ENCODE results near the gene MMP21. TPM values are rescaled to one million over a fixed set of nuclear protein-coding genes. Genes with fewer than 3 reads are reported as not detected.
A peak's percentile ranks its signal among the peaks of the same experiment; 100 is the strongest.

Gene MMP21
- total RNA-seq, 1 donor from 2014 or later, result not detected

- no peak for TF ChIP-seq CTCF (IDR thresholded peaks at IDR 0.05; ENCODE audit: unreplicated experiment)
- peaks cover 10% of the 10 kb centered on the region for H3K4me1 Mint-ChIP-seq (ENCODE audit: unreplicated experiment)
- no peaks in the 10 kb centered on the region for H3K9me3 Mint-ChIP-seq (ENCODE audit: unreplicated experiment)
- no peak overlapping the region for H3K4me3 Mint-ChIP-seq (ENCODE audit: unreplicated experiment)
- H3K27ac Mint-ChIP-seq (ENCODE audit: unreplicated experiment), result no peak overlapping the region
- peaks cover 29% of the 10 kb centered on the region for H3K36me3 Mint-ChIP-seq (ENCODE audit: low read depth, unreplicated experiment)
- DNase-seq (ENCODE audit: low spot score), result no peak
- H3K27me3 Mint-ChIP-seq (ENCODE audit: unreplicated experiment), result no peaks in the 10 kb centered on the region
These were observed 17.0 kb upstream of the MMP21 start for GRCh38 chr10:125792342-125793300.

GRCh38 chr10:125788156-125789034 is 12.8 kb upstream of the MMP21 start:
- no peaks in the 10 kb centered on the region for H3K27me3 Mint-ChIP-seq (ENCODE audit: unreplicated experiment)
- no peak overlapping the region for H3K4me3 Mint-ChIP-seq (ENCODE audit: unreplicated experiment)
- no peaks in the 10 kb centered on the region for H3K9me3 Mint-ChIP-seq (ENCODE audit: unreplicated experiment)
- H3K27ac Mint-ChIP-seq (ENCODE audit: unreplicated experiment), result no peak overlapping the region
- H3K36me3 Mint-ChIP-seq (ENCODE audit: low read depth, unreplicated experiment), result peaks cover 9% of the 10 kb centered on the region
- TF ChIP-seq CTCF (IDR thresholded peaks at IDR 0.05; ENCODE audit: unreplicated experiment), result no peak
- H3K4me1 Mint-ChIP-seq (ENCODE audit: unreplicated experiment), result peaks cover 12% of the 10 kb centered on the region
- DNase-seq (ENCODE audit: low spot score), result peak; percentile 17

GRCh38 chr10:125785791-125786190 is 10.2 kb upstream of the MMP21 start:
- no peak overlapping the region for H3K27ac Mint-ChIP-seq (ENCODE audit: unreplicated experiment)
- no peak for DNase-seq (ENCODE audit: low spot score)
- no peak overlapping the region for H3K4me3 Mint-ChIP-seq (ENCODE audit: unreplicated experiment)

GRCh38 chr10:125783957-125784356 is 8.3 kb upstream of the MMP21 start:
- no peak for TF ChIP-seq CTCF (IDR thresholded peaks at IDR 0.05; ENCODE audit: unreplicated experiment)
- no peak overlapping the region for H3K27ac Mint-ChIP-seq (ENCODE audit: unreplicated experiment)
- no peak for DNase-seq (ENCODE audit: low spot score)
- peaks cover 2% of the 10 kb centered on the region for H3K27me3 Mint-ChIP-seq (ENCODE audit: unreplicated experiment)
- peaks cover 12% of the 10 kb centered on the region for H3K4me1 Mint-ChIP-seq (ENCODE audit: unreplicated experiment)
- no peaks in the 10 kb centered on the region for H3K9me3 Mint-ChIP-seq (ENCODE audit: unreplicated experiment)
- no peak overlapping the region for H3K4me3 Mint-ChIP-seq (ENCODE audit: unreplicated experiment)
- peaks cover 3% of the 10 kb centered on the region for H3K36me3 Mint-ChIP-seq (ENCODE audit: low read depth, unreplicated experiment)

More at GRCh38 chr10:125785791-125786190, 10.2 kb upstream of the MMP21 start:
- H3K9me3 Mint-ChIP-seq (ENCODE audit: unreplicated experiment), result no peaks in the 10 kb centered on the region
- no peaks in the 10 kb centered on the region for H3K27me3 Mint-ChIP-seq (ENCODE audit: unreplicated experiment)
- peaks cover 12% of the 10 kb centered on the region for H3K4me1 Mint-ChIP-seq (ENCODE audit: unreplicated experiment)
- TF ChIP-seq CTCF (IDR thresholded peaks at IDR 0.05; ENCODE audit: unreplicated experiment), result no peak
- H3K36me3 Mint-ChIP-seq (ENCODE audit: low read depth, unreplicated experiment), result peaks cover 4% of the 10 kb centered on the region

Measured in endothelial cell (in vitro differentiated cells).